ENCODE data around the gene ADH5. TPM values are rescaled to one million over a fixed set of nuclear protein-coding genes. Genes with fewer than 3 reads are reported as not detected.
A peak's percentile ranks its signal among the peaks of the same experiment; 100 is the strongest.
"Not testable (repeated sequence)": the region's sequence is repeated elsewhere in the genome, so short reads cannot be mapped to it uniquely, and the experiment has no call there.

ADH5 gene
- total and polyA plus RNA-seq, 3 experiments from 2014 or later = 113 to 127 (median 116) TPM

- no peak overlapping the region for H3K4me3 Mint-ChIP-seq
- peaks cover 0 to 4% (median 0%) of the 10 kb centered on the region in 5 donors for H3K9me3 Mint-ChIP-seq
- CTCF ChIA-PET = no interaction called here
- H3K9me3 ChIP-seq (ENCODE audit: low read length) = no peaks in the 10 kb centered on the region
- peaks cover 3 to 9% (median 7%) of the 10 kb centered on the region in 3 donors for H3K4me1 Mint-ChIP-seq
- no peaks in the 10 kb centered on the region for H3K4me1 ChIP-seq (ENCODE audit: insufficient read depth, low read length)
- POLR2A ChIA-PET = no interaction called here
- peaks cover 2 to 32% of the 10 kb centered on the region in 2 donors for H3K27me3 Mint-ChIP-seq
- H3K36me3 ChIP-seq (ENCODE audit: insufficient read depth, low read length) = no peaks in the 10 kb centered on the region
- no peak for DNase-seq
- no peak overlapping the region for H3K4me3 ChIP-seq (ENCODE audit: low read length)
- peaks cover 0 to 16% (median 1%) of the 10 kb centered on the region in 3 donors for H3K36me3 Mint-ChIP-seq
- no peaks in the 10 kb centered on the region for H3K27me3 ChIP-seq (ENCODE audit: insufficient read depth, low read length, poor library complexity, severe bottlenecking)
- H3K27ac ChIP-seq (ENCODE audit: low read depth, low read length) = no peak overlapping the region
- no peak overlapping the region for H3K27ac Mint-ChIP-seq
Measured at GRCh38 chr4:99099311-99099710, 10.7 kb upstream of the ADH5 start.

- H3K9me3 Mint-ChIP-seq; POLR2A ChIA-PET; CTCF ChIA-PET; H3K27me3 ChIP-seq (ENCODE audit: insufficient read depth, low read length, poor library complexity, severe bottlenecking); H3K27me3 Mint-ChIP-seq; H3K36me3 ChIP-seq (ENCODE audit: insufficient read depth, low read length); H3K4me3 ChIP-seq (ENCODE audit: low read length); H3K27ac ChIP-seq (ENCODE audit: low read depth, low read length); DNase-seq; H3K9me3 ChIP-seq (ENCODE audit: low read length): not testable (repeated sequence)
- Mint-ChIP-seq H3K27ac (peak overlapping the region in 1 of 8 donors; percentile 19), H3K4me3 (peak overlapping the region in 1 of 7 donors; percentile 29), H3K36me3 (peaks cover 0 to 12% (median 5%) of the 10 kb centered on the region in 3 donors), H3K4me1 (peaks cover 32 to 42% (median 41%) of the 10 kb centered on the region in 3 donors)
- H3K4me1 ChIP-seq (ENCODE audit: insufficient read depth, low read length) = peaks cover 15% of the 10 kb centered on the region
Measured at GRCh38 chr4:99091841-99092240, 3.3 kb upstream of the ADH5 start.

- Histone ChIP-seq H3K27ac (ENCODE audit: low read depth, low read length) (peak overlapping the region; percentile 55), H3K27me3 (ENCODE audit: insufficient read depth, low read length, poor library complexity, severe bottlenecking) (no peaks in the 10 kb centered on the region), H3K36me3 (ENCODE audit: insufficient read depth, low read length) (no peaks in the 10 kb centered on the region), H3K4me3 (ENCODE audit: low read length) (no peak overlapping the region), H3K4me1 (ENCODE audit: insufficient read depth, low read length) (peaks cover 15% of the 10 kb centered on the region), H3K9me3 (ENCODE audit: low read length) (no peaks in the 10 kb centered on the region)
- H3K27ac Mint-ChIP-seq = peak overlapping the region in 2 of 8 donors; percentile 19 to 57
- no peaks in the 10 kb centered on the region for H3K27me3 Mint-ChIP-seq
- ChIA-PET POLR2A (no interaction called here), CTCF (no interaction called here)
- H3K4me3 Mint-ChIP-seq = peak overlapping the region in 2 of 7 donors; percentile 29 to 51
- no peak for DNase-seq
- peaks cover 0 to 15% (median 3%) of the 10 kb centered on the region in 3 donors for H3K36me3 Mint-ChIP-seq
- peaks cover 0 to 2% (median 0%) of the 10 kb centered on the region in 5 donors for H3K9me3 Mint-ChIP-seq
- peaks cover 36 to 49% (median 47%) of the 10 kb centered on the region in 3 donors for H3K4me1 Mint-ChIP-seq
Measured at GRCh38 chr4:99091216-99091575, 2.6 kb upstream of the ADH5 start.

- Mint-ChIP-seq H3K9me3 (peaks cover 0 to 2% (median 0%) of the 10 kb centered on the region in 5 donors), H3K4me1 (peaks cover 39 to 51% (median 49%) of the 10 kb centered on the region in 3 donors), H3K27me3 (no peaks in the 10 kb centered on the region), H3K36me3 (peaks cover 0 to 16% (median 3%) of the 10 kb centered on the region in 3 donors), H3K4me3 (peak overlapping the region in 4 of 7 donors; percentile 6 to 97 (median 45)), H3K27ac (peak overlapping the region in 3 of 8 donors; percentile 24 to 87 (median 54))
- DNase-seq = no peak
- ChIA-PET CTCF (no interaction called here), POLR2A (no interaction called here)
- H3K27me3 ChIP-seq (ENCODE audit: insufficient read depth, low read length, poor library complexity, severe bottlenecking) = no peaks in the 10 kb centered on the region
- H3K27ac ChIP-seq (ENCODE audit: low read depth, low read length) = peak overlapping the region; percentile 55
- peaks cover 15% of the 10 kb centered on the region for H3K4me1 ChIP-seq (ENCODE audit: insufficient read depth, low read length)
- H3K4me3 ChIP-seq (ENCODE audit: low read length) = no peak overlapping the region
- H3K9me3 ChIP-seq (ENCODE audit: low read length) = no peaks in the 10 kb centered on the region
- H3K36me3 ChIP-seq (ENCODE audit: insufficient read depth, low read length) = no peaks in the 10 kb centered on the region
Measured at GRCh38 chr4:99090481-99091215, 2.1 kb upstream of the ADH5 start.

GRCh38 chr4:99088023-99088449, 552 bp downstream of the ADH5 start:
- DNase-seq = peak in 1 of 5 donors; percentile 2
- Histone ChIP-seq H3K27ac (ENCODE audit: low read depth, low read length) (peak overlapping the region; percentile 85), H3K9me3 (ENCODE audit: low read length) (no peaks in the 10 kb centered on the region), H3K4me1 (ENCODE audit: insufficient read depth, low read length) (peaks cover 15% of the 10 kb centered on the region), H3K27me3 (ENCODE audit: insufficient read depth, low read length, poor library complexity, severe bottlenecking) (no peaks in the 10 kb centered on the region), H3K4me3 (ENCODE audit: low read length) (peak overlapping the region; percentile 97), H3K36me3 (ENCODE audit: insufficient read depth, low read length) (peaks cover 20% of the 10 kb centered on the region)
- H3K4me3 Mint-ChIP-seq = peak overlapping the region; percentile 96 to 99 (median 97)
- peaks cover 0 to 2% (median 0%) of the 10 kb centered on the region in 5 donors for H3K9me3 Mint-ChIP-seq
- peak overlapping the region; percentile 94 to 99 (median 97) for H3K27ac Mint-ChIP-seq
- no peaks in the 10 kb centered on the region for H3K27me3 Mint-ChIP-seq
- H3K36me3 Mint-ChIP-seq = peaks cover 0 to 42% (median 10%) of the 10 kb centered on the region in 3 donors
- peaks cover 49 to 65% (median 58%) of the 10 kb centered on the region in 3 donors for H3K4me1 Mint-ChIP-seq
- ChIA-PET CTCF (interaction anchor here (1.7 to 2.5 kb wide), 3 partner anchors 10 to 93 kb away, joined by 3 to 21 read pairs (median 9); partner anchors contain the start of gene METAP1), POLR2A (interaction anchor here (0.5 to 2.8 kb wide), 12 partner anchors 14 to 945 kb away, joined by 3 to 35 read pairs (median 6); partner anchors contain the start of genes DNAJB14, EIF4E, METAP1 and RAP1GDS1)

- Histone ChIP-seq H3K27ac (ENCODE audit: low read depth, low read length) (no peak overlapping the region), H3K4me3 (ENCODE audit: low read length) (no peak overlapping the region), H3K9me3 (ENCODE audit: low read length) (no peaks in the 10 kb centered on the region), H3K36me3 (ENCODE audit: insufficient read depth, low read length) (peaks cover 50% of the 10 kb centered on the region), H3K27me3 (ENCODE audit: insufficient read depth, low read length, poor library complexity, severe bottlenecking) (no peaks in the 10 kb centered on the region), H3K4me1 (ENCODE audit: insufficient read depth, low read length) (peaks cover 10% of the 10 kb centered on the region)
- H3K9me3 Mint-ChIP-seq = peaks cover 0 to 2% (median 0%) of the 10 kb centered on the region in 5 donors
- H3K27me3 Mint-ChIP-seq = no peaks in the 10 kb centered on the region
- peak overlapping the region in 1 of 7 donors; percentile 18 for H3K4me3 Mint-ChIP-seq
- H3K27ac Mint-ChIP-seq = peak overlapping the region in 2 of 8 donors; percentile 27 to 29
- no peak for DNase-seq
- peaks cover 0 to 74% (median 22%) of the 10 kb centered on the region in 3 donors for H3K36me3 Mint-ChIP-seq
- H3K4me1 Mint-ChIP-seq = peaks cover 39 to 60% (median 57%) of the 10 kb centered on the region in 3 donors
- ChIA-PET POLR2A (no interaction called here), CTCF (interaction anchor here (2.3 kb wide), 1 partner anchor 89 kb away, joined by 5 read pairs; the partner anchor contains the start of gene METAP1)
Measured at GRCh38 chr4:99084595-99084994, 4.0 kb downstream of the ADH5 start.

- Mint-ChIP-seq H3K27me3 (no peaks in the 10 kb centered on the region), H3K36me3 (peaks cover 7 to 82% (median 27%) of the 10 kb centered on the region in 3 donors), H3K27ac (no peak overlapping the region), H3K4me3 (peak overlapping the region in 1 of 7 donors; percentile 0), H3K4me1 (peaks cover 21 to 47% (median 41%) of the 10 kb centered on the region in 3 donors), H3K9me3 (no peaks in the 10 kb centered on the region)
- ChIA-PET CTCF (no interaction called here), POLR2A (no interaction called here)
- H3K9me3 ChIP-seq (ENCODE audit: low read length) = no peaks in the 10 kb centered on the region
- no peaks in the 10 kb centered on the region for H3K27me3 ChIP-seq (ENCODE audit: insufficient read depth, low read length, poor library complexity, severe bottlenecking)
- no peak overlapping the region for H3K27ac ChIP-seq (ENCODE audit: low read depth, low read length)
- H3K4me3 ChIP-seq (ENCODE audit: low read length) = no peak overlapping the region
- H3K4me1 ChIP-seq (ENCODE audit: insufficient read depth, low read length) = peaks cover under 1% of the 10 kb centered on the region
- H3K36me3 ChIP-seq (ENCODE audit: insufficient read depth, low read length) = peaks cover 59% of the 10 kb centered on the region
- no peak for DNase-seq
Measured at GRCh38 chr4:99082192-99082591, 6.4 kb downstream of the ADH5 start.

GRCh38 chr4:99080869-99081268, 7.7 kb downstream of the ADH5 start:
- H3K4me3 Mint-ChIP-seq; POLR2A ChIA-PET; H3K4me1 ChIP-seq (ENCODE audit: insufficient read depth, low read length); H3K9me3 ChIP-seq (ENCODE audit: low read length); H3K9me3 Mint-ChIP-seq; DNase-seq; H3K4me3 ChIP-seq (ENCODE audit: low read length); CTCF ChIA-PET; H3K27me3 Mint-ChIP-seq; H3K27me3 ChIP-seq (ENCODE audit: insufficient read depth, low read length, poor library complexity, severe bottlenecking); H3K27ac ChIP-seq (ENCODE audit: low read depth, low read length): not testable (repeated sequence)
- Mint-ChIP-seq H3K4me1 (peaks cover 19 to 35% (median 32%) of the 10 kb centered on the region in 3 donors), H3K27ac (peak overlapping the region in 2 of 8 donors; percentile 56 to 77), H3K36me3 (peaks cover 10 to 91% (median 28%) of the 10 kb centered on the region in 3 donors)
- H3K36me3 ChIP-seq (ENCODE audit: insufficient read depth, low read length) = peaks cover 71% of the 10 kb centered on the region
